SKM-1 (cell line): ENCODE measurements around the gene ADAM10.
"Not testable (repeated sequence)": the region's sequence is repeated elsewhere in the genome, so short reads cannot be mapped to it uniquely, and the experiment has no call there.

Experiments used
- DNase-seq: peaks from one replicate; lab custom pipeline; 2025; ENCODE audit not compliant: unreplicated experiment; lab: John Stamatoyannopoulos, UW

The ADAM10 gene

DNA sequence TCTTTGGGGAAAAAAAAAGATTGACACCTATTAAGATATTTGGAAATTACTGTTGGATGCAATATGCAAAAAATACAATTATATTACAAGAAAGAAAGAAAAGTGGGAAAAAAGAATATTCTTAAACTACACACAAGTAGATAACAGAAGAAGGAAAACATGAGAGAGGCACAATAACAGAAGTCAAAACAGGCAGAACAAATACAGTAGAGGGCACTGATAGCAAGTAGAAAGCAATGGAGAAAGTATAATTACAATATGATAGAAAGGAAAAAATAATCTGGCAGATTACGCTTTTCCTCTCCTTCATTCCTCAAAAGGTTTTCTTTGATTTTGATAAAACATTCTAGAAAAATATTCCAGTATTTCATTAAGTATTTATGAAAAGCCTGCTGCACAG is 72.1 kb downstream of the ADAM10 start:
- DNase-seq = no peak

DNA sequence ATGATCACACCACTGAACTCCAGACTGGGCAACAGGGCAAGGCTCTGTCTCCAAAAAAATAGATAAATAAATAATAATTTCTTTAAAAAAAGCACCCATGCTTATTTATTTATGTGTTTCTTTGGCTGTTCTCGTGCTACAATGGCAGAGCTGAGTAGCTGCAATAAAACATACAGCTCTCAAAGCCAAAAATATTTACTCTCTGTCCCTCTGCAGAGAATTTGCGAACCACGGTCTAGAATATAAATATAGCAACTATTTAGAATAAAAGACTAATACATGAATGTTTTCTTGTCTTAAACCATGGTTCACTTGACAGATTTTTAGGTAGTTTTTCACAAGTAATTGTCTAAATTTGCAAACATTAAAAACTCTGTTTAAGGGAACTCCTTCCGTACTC is 72.7 kb downstream of the ADAM10 start:
- DNase-seq = no peak

DNA sequence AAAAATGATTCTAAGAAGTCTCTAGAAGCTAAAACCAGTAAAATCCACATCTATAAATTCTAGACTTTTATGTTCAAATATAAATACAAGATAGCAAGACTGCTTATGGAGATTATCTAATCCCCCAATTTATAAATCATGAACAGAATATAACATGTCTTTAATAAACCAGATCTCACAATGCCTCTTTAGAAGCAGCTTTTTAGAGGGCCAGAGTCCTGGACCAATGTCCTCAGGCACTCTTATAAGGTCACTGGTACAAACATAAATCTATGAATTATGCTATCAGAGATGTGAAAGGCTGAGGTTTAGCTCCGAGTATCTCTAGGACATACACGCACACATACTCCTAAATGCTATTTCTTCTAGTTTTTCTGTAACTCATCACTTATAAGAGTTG is 78.3 kb downstream of the ADAM10 start:
- no peak for DNase-seq

DNA sequence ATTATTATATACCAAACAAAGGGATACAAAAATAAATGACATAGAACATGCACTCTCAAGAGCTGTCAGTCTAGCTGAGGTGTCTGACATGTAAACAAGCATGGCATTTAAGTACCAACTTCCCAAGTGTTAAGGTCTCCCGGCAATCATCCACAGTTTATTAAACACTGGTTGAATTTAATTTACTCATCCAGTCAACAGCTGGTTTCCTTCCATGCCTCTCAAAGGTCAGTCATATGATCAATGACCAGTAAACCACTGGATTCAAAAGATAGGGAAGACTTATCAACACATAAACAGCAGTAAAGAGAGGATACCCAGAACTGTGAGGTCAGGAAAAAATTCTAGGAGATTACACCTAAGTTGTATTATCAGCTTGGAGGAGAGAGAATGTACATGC is 80.4 kb downstream of the ADAM10 start:
- DNase-seq = no peak

DNA sequence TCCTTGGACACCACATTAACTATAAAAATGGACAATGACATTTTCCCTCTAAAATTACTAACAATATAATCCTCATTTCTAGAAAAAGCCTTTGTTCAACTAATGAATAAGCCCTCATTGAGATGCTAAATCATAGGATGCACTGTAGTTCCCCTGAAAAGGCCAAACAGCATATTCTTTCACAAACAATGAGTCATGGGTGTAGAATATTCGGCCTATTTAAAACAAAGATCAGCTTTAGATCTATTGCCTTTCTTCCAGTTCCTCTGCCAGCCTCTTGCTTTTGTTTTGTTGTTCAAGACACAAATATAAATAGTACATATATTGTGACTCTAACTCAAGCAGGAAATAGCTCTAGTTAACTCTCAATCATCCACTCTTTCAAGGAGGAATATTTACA is 82.5 kb downstream of the ADAM10 start:
- DNase-seq = no peak

DNA sequence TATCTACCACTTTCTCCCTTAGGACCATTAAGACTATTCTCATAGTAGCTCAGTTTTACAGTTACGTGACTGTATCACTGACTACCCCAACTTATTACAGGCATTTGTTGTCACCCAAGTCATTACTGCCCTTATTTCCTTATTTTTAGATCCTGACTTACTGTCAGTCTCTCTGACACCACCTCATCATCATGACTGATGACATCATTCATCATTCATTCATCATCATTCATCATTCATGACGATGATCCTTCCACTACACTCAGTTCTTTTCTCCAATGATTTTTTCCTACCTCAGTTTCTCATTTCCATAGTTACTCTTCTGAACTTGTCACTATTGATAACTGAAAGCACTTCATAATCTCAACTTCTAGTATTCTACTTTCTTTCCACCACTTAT is 83.8 kb downstream of the ADAM10 start:
- no peak for DNase-seq

DNA sequence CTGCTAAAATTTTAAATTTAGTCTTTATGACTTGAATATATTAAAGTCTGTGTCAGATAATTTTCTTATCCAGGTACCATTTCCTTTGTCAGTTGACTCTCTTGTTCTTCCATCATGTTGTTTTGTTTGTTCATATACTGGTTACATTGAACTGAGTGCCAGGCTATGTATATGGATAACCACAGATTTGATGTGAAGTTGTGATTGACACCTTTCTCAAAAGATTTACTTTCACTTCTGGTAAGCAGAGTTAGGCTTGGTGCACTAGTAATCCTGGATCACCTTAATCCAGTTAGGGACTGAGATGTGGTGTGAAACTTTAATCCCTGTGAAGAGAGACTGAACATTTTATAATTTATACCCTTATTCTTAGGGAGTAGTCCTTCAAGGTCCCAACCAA is 99.4 kb downstream of the ADAM10 start:
- no peak for DNase-seq

DNA sequence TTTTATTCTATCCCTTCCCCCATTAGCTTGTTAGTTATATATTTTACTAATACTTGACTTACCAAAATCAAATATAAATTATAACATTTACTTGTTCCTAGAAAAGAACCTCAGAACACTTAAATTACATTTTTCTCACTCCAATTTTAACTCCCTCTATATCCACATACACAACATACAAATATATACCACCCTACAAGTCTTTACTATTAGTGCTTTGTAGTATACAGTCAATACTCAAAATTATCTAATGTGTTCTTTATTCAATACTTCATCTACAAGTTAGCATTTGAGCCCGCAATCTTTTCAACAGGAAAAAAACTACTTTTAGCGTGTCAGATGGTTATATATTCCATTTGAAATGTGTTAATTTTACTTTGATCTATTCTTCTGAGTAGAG is 100.3 kb downstream of the ADAM10 start:
- no peak for DNase-seq

DNA sequence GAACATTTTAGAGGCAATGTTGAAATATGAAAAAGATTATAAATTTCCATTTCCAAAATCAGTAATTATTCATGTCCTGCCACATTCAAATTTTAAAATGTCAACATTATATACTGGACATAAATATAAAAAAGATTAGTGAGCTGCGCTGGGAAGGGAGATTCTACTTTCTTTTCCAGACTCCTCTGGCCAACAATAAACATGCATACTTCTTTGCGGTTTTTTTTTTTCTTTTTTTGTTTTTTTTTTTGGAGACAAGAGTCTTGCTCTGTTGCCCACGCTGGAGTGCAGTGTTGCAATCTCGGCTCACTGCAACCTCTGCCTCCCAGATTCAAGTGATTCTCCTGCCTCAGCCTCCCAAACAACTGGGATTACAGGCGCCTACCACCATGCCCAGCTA is 105.5 kb downstream of the ADAM10 start:
- DNase-seq = no peak

DNA sequence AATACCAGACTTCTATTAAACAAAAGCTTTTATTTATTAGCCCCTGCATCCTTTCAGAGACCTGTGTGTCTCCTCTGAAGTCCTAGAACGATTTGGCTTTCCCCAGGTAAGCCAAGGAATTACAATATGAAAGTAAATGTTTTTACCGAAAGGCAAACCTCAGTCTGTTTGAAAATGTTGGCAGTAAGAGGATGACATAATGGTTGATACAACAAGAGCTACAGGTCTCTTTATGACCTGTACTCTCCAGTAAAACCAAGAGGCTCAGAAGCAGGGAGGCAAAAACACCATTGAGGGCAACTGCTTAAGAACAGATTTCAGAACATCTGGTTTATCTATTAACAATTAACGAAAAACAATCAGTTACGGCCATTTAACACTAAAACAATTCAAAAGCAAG is 107.8 kb downstream of the ADAM10 start:
- no peak for DNase-seq

DNA sequence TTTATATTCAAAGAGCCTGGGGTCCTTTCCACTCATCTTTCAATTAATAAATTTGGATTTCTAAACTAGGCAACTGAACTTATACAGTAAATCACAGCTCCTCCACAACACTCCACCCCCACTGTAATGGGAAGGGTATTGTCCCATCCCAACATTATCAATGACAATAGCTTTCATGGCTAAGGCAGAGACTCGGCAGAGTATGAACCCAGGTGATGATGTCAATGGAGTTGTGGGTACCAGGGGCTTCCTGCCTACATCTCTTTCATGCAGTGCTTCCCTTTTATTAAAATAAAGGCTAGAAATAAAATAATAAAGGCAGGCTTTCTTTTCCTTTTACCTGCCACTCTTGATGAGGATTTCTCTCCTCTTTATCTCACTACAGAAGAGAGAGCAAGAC is 109.5 kb downstream of the ADAM10 start:
- no peak for DNase-seq

DNA sequence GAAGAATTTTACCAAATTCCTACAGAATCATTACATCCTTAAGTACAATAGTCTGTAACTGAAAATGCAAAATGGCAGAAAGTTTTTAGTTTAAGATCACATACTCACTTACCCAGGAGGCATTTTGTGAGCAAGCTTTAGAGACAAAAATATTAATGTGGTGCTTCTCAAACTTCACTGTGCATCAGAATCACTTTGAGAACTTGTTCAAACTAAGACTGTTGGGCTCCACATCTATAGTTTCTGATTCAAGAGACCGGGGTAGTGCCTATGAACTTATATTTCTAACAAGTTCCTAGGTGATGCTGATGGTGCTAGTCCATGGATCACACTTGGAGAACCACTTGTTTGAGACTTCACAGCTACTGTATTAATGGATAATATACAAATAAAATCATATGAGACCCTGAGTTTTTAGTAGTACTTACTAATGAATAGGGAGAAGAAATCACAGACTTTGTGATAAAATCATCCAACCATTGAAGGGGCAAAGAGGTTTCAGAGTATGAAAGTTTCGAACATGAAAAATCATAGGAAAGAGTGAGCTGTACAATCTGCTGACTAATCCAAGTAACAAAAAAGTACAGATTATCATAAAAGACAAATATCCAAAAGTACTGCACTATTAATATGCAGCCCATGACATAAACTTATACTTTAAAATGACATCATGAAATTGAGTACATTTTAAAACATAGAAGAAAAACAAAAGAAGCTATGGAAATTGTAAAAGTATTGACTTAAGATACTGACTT is 110.3 kb downstream of the ADAM10 start:
- no peak for DNase-seq

DNA sequence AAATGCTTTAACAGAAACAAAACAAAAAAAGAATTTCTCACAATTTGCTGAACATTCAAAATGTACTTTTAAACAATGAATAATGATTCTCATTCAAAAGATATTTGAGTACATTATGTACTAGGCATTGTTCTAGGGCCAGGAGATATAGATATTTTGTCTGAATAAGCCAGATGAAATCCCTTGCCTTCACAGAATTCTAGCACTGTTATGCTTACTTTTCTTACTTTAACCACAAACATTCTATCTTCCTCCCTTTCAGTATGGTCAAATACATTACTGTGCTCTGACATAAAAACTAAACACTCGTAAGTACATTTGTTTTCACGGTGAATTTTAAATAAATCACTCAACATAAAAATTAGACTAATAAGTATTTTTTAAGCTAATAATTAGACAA is 116.7 kb downstream of the ADAM10 start:
- no peak for DNase-seq

DNA sequence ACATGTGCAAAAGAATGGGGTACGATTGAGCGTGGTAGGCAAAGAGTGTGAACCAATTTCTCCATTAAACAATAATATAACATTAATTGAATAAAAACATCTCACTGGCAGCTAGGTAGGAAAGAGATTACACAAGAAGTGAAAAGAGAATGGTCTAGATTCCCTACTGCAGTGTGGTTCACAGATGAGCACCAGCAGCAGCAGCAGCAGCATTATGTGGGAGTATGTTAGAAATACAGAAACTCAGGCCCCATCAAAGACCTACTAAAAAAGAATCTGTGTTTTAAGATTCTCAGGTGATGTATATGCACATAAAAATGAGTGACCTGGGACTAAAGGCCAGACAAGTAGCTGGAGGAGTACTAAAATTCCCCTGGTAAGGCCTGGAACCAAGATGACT is 118.2 kb downstream of the ADAM10 start:
- DNase-seq = no peak

DNA sequence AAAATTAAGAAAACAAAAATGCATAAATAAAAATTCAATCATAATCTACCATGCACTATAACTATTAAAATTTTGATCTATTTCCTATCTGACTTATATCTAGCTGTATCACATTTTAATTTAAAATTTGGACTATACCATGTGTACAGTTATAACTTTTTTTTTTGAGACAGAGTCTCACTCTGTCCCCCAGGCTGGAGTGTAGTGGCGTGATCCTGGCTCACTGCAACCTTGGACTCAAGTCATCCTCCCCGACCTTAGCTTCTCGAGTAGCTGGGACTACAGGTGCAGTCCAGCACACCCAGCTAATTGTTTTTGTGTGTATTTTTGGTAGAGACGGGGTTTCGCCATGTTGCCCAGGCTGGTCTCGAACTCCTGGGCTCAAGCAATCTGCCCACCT is 119.9 kb downstream of the ADAM10 start:
- DNase-seq = no peak

DNA sequence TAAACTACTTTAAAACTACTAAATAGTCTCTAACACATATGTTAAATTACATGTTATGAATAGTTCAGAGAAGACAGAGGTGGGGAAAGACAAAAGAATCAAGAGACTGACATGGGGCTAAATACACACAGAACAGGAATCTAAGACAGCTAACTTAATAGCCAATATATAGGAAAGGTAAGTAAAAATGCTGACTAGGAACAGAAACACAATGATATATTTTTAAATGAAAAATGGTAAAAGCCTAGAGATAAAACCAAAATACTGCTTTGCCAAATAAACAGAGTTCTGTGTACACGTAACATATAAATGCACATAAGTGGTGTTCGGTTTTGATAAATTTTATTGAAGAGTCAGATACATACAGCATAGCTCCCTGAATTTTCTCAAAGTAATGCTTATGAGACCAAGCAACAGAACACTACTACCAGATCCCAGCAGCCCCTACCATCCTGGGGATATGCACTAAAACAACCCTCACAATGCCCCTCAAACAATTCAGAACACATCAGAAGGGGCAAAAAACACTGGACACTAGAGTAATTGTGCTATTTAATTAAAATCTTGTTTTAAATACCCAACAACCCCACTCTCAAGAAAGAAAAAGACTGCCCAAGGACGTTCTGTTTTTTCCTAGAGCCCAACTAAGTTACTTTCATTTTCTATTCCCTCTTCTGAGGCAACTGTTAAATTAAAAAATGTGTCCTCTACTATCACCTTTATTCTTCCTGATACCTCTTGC is 121.1 kb downstream of the ADAM10 start:
- DNase-seq = no peak

DNA sequence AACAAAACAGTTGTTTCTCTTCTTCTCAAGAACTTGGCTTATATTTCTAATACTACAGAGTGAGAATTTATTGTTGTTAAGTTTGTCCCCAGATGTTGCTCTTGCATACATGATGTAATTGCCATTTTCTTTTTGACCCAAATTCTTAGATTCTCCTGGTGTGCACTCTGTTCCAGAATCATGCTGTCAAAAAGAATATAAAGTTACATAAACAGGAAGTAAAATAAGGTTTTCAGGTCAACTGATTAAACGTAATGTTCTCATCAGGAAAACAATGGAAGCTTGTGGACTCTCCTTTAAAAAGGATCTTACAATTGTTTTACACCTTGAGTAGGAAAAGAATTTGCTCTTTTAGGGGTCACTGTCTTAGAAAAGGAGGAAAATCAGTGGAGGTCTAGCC is 121.8 kb downstream of the ADAM10 start:
- DNase-seq = no peak

DNA sequence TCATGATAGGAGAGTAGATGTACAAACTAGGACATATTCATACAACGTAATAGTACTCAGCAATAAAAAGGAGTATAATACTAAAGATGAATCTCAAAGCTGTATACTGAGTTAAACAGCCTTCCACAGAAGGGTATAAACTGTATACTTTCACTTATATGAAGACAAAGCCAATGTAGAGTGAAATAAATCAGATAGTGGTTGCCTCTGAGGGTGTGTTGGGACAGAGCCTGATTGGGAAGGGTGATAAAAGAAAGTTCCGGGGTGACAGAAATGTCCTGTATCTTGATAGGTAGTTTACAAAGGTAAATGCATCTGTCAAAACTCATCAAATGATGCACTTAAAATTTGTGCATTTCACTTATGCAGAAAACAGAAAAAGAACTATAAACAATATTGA is 122.5 kb downstream of the ADAM10 start:
- no peak for DNase-seq

DNA sequence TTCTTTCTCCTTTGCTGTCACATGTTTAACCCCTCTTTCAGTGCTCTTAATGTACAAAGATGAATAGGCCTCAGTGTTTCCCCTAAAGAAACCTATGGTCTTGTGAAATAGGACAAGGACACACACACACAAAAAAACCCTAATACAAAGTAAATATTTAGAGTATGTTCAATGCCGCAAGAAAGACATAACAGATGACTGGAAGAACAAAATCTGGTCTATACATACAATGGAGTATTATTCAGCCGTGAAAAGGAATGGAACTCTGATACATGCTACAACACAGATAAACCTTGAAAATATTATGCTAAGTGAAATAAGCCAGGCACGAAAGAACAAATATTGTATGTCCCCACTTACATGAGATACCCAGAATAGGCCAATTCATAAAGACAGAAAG is 123.1 kb downstream of the ADAM10 start:
- DNase-seq = no peak

DNA sequence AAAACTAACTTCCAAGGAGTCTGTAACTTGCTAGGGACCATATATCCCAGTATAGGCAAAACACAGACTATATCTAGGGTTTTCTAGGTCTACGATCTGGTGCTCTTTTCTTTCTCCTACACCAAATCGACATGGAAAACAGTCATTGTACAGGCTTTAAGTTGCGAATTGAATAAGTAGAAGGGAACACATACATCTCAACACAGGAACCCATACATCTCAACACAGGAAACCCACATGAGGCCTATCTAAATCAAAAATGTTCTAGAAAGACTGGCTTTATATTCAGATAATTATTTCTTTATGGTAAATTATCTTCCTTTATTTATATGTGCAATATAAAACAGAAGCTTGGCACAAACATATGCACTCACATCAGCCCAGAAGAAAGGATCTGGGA is 126.6 kb downstream of the ADAM10 start:
- no peak for DNase-seq

DNA sequence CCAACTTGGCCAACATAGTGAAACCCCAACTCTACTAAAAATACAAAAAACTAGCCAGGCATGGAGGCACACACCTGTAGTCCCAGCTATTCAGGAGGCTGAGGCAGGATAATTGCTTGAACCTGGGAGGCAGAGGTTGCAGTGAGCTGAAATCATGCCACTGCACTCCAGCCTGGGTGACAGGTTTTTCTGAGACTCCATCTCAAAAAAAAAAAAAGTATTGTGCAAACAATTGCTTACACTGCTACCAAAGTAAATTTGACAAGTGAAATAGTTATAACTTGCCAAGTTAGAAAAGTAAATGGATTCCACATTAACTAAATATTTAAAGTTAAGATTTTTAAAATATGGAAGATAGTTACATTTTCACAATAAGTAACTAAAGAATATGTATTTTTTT is 129.2 kb downstream of the ADAM10 start:
- DNase-seq = not testable (repeated sequence)

DNA sequence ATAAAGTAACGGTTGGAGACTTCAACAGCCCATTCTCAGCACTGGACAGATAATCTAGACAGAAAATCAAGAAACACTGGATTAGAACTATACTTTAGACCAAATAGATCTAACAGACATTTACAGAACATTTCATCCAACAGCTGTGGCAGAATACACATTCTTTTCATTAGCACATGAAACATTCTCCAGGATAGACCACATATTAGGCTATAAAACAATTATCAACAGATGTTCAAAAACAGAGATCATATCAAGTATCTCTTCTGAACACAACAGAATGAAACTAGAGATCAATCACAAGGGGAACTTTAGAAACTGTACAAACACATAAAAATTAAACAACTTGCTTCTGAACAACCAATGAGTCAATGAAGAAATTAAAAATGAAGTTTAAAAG is 133.3 kb downstream of the ADAM10 start:
- DNase-seq = no peak
